Keratinocyte (primary cell): Measurements from ENCODE around the gene SCAPER. TPM values are rescaled to one million over a fixed set of nuclear protein-coding genes. Genes with fewer than 3 reads are reported as not detected.

Experiments used
- DNase-seq: peaks from one replicate; pipeline ENCODE4 v3.0.0-alpha.2; 2011; ENCODE audit warnings: low read depth, missing footprints, low spot score
- FAIRE-seq: peaks from 2 replicates; lab custom pipeline; 2011; peaks lifted over from hg19 to GRCh38; lab: Jason Lieb, UNC
- H2AFZ ChIP-seq: 2 replicates; pipeline ENCODE4 v1.6.0; 2012; ENCODE audit warnings: low read length, control low read depth, inconsistent platforms; ENCODE audit not compliant: control insufficient read depth
- H3K27ac ChIP-seq: 2 replicates; pipeline ENCODE4 v1.5.1; 2011; ENCODE audit warnings: low read length; ENCODE audit not compliant: control insufficient read depth, insufficient read depth
- H3K27me3 ChIP-seq: 3 replicates; pipeline ENCODE4 v1.6.0; 2011; ENCODE audit warnings: low read length; ENCODE audit not compliant: control insufficient read depth, insufficient read depth; ENCODE audit errors: extremely low read depth
- H3K36me3 ChIP-seq, 2 experiments: 2 replicates in 1 of 2; 3 replicates in 1 of 2; pipeline ENCODE4 v1.5.1; 2011; ENCODE audit warnings: low read length in 2 of 2, mild to moderate bottlenecking in 1 of 2; ENCODE audit not compliant: control insufficient read depth in 2 of 2, insufficient read depth in 2 of 2; ENCODE audit errors: extremely low read depth in 1 of 2
- H3K4me1 ChIP-seq: 3 replicates; pipeline ENCODE4 v1.5.1; 2011; ENCODE audit warnings: low read length; ENCODE audit not compliant: control insufficient read depth, insufficient read depth; ENCODE audit errors: extremely low read depth
- H3K4me2 ChIP-seq: 3 replicates; pipeline ENCODE4 v1.6.0; 2011; ENCODE audit warnings: low read depth, low read length; ENCODE audit not compliant: control insufficient read depth, insufficient read depth; ENCODE audit errors: extremely low read depth
- H3K4me3 ChIP-seq, 3 experiments: fragments of 200-600 bp in 1 of 3; sonication (generic) in 1 of 3; 2 replicates in 2 of 3; 3 replicates in 1 of 3; pipeline ENCODE4 v1.5.1; 2011 to 2016; ENCODE audit warnings: low read length in 3 of 3, mild to moderate bottlenecking in 3 of 3, control low read depth in 2 of 3, inconsistent platforms in 1 of 3, low read depth in 1 of 3, mixed read lengths in 1 of 3, mixed run types in 1 of 3, moderate library complexity in 1 of 3; ENCODE audit not compliant: control insufficient read depth in 2 of 3, insufficient read depth in 2 of 3; ENCODE audit errors: extremely low read depth in 1 of 3
- H3K79me2 ChIP-seq: 2 replicates; pipeline ENCODE4 v1.6.0; 2012; ENCODE audit warnings: low read length; ENCODE audit not compliant: control insufficient read depth, insufficient read depth
- H3K9ac ChIP-seq: 3 replicates; pipeline ENCODE4 v1.6.0; 2011; ENCODE audit warnings: low read length; ENCODE audit not compliant: control insufficient read depth, insufficient read depth; ENCODE audit errors: extremely low read depth
- H3K9me1 ChIP-seq: 3 replicates; pipeline ENCODE4 v1.6.0; 2011; ENCODE audit warnings: low read length; ENCODE audit not compliant: control insufficient read depth, insufficient read depth; ENCODE audit errors: extremely low read depth
- H3K9me3 ChIP-seq: 2 replicates; pipeline ENCODE4 v1.5.1; 2012; ENCODE audit warnings: low read depth, low read length; ENCODE audit not compliant: control insufficient read depth
- H4K20me1 ChIP-seq: 3 replicates; pipeline ENCODE4 v1.6.0; 2011; ENCODE audit warnings: low read length; ENCODE audit not compliant: control insufficient read depth, insufficient read depth; ENCODE audit errors: extremely low read depth
- CTCF ChIP-seq, 3 experiments: IDR thresholded peaks in 1 of 3; conservative IDR thresholded peaks in 1 of 3; optimal IDR thresholded peaks in 1 of 3; 2 replicates in 2 of 3; 3 replicates in 1 of 3; pipeline versions ENCODE3 to v1.5.1; 2011; ENCODE audit warnings: low read length in 3 of 3, mild to moderate bottlenecking in 3 of 3, moderate library complexity in 2 of 3, control low read depth in 1 of 3, inconsistent platforms in 1 of 3; ENCODE audit not compliant: insufficient read depth in 2 of 3; ENCODE audit errors: extremely low read depth in 1 of 3
- EZH2 ChIP-seq: IDR thresholded peaks from one replicate; pipeline ENCODE4 v1.6.1; 2012; ENCODE audit warnings: inconsistent platforms, mild to moderate bottlenecking, low read length, moderate library complexity
- dilution Hi-C: fragments of 300-500 bp; cut with MboI; formaldehyde crosslinking; loops from one replicate; pipeline ENCODE4 v1.7.0; 2020; ENCODE audit warnings: low sequenced_read_pairs; ENCODE audit not compliant: extremely low pct_ligation_motif_present
- polyA plus RNA-seq, 5 experiments: library from polyadenylated mRNA; depleted of rRNA in 3 of 5; stranded (reverse) in 3 of 5; stranded (forward) in 1 of 5; unstranded in 1 of 5; fragments of >200 nt; gene quantifications; 1 replicate in 1 of 5; 2 replicates in 3 of 5; 3 replicates in 1 of 5; pipeline versions ENCODE4 v1.2.1 to v1.2.3, GENCODE V29; 2011 to 2012; ENCODE audit warnings: missing spikeins in 2 of 5, low read depth in 1 of 5, low replicate concordance in 1 of 5

SCAPER gene
- polyA plus RNA-seq, 1 donor (not counting 4 experiments of a cell fraction or from before 2014, with no cell fraction given), result 5.2 TPM

DNA sequence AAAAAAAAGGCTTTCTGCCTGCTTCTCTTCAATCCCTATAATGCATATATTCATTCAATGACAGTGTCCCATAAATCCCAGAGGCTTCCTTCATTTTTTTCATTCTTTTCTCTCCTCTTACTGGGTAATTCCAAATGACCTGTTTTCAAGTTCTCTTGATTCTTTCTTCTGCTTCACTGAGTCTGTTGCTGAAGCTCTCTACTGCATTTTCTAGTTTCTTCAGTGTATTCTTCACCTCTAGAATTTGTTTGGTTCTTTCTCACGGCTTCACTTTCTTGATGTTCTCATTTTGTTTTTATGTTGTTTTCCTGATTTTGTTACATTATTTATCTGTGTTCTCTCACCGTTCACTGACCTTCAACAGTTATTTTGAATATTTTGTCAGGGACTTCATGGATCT, 141.6 kb downstream of the SCAPER start:
- H3K36me3 ChIP-seq, result peaks cover 5 to 7% of the 10 kb centered on the region in 2 experiments

GRCh38 chr15:76756381-76756780, 148.8 kb downstream of the SCAPER start:
- Histone ChIP-seq H3K36me3 (no peaks in the 10 kb centered on the region), H3K4me1 (no peaks in the 10 kb centered on the region), H3K9me3 (no peaks in the 10 kb centered on the region), H3K9me1 (no peaks in the 10 kb centered on the region), H2AFZ (no peak overlapping the region), H3K9ac (no peak overlapping the region), H3K27me3 (no peaks in the 10 kb centered on the region), H3K4me3 (no peak overlapping the region), H3K4me2 (no peak overlapping the region), H3K79me2 (no peaks in the 10 kb centered on the region), H4K20me1 (no peaks in the 10 kb centered on the region), H3K27ac (no peak overlapping the region)
- dilution Hi-C loops, result no loop called here
- TF ChIP-seq CTCF (optimal IDR thresholded peaks at IDR 0.05 in 1 of 3, IDR thresholded peaks at IDR 0.05 in 1 of 3, conservative IDR thresholded peaks at IDR 0.05 in 1 of 3; ENCODE audit: extremely low read depth in 1 of 3, insufficient read depth in 2 of 3, low read length in 3 of 3) (no peak), EZH2 (no peak)
- FAIRE-seq (no peak), DNase-seq (no peak)

More for the DNA sequence above, 141.6 kb downstream of the SCAPER start:
- H3K4me2 ChIP-seq, result no peak overlapping the region
- no peak overlapping the region for H2AFZ ChIP-seq
- no peak overlapping the region for H3K4me3 ChIP-seq
- H3K27me3 ChIP-seq, result no peaks in the 10 kb centered on the region
- DNase-seq (no peak), FAIRE-seq (no peak)
- H3K9ac ChIP-seq, result no peak overlapping the region
- dilution Hi-C loops, result no loop called here
- TF ChIP-seq EZH2, result no peak
- no peak for TF ChIP-seq CTCF (optimal IDR thresholded peaks at IDR 0.05 in 1 of 3, IDR thresholded peaks at IDR 0.05 in 1 of 3, conservative IDR thresholded peaks at IDR 0.05 in 1 of 3; ENCODE audit: extremely low read depth in 1 of 3, insufficient read depth in 2 of 3, low read length in 3 of 3)
- no peaks in the 10 kb centered on the region for H3K79me2 ChIP-seq
- H3K27ac ChIP-seq, result no peak overlapping the region
- H3K9me1 ChIP-seq, result no peaks in the 10 kb centered on the region
- H3K4me1 ChIP-seq, result no peaks in the 10 kb centered on the region
- H3K9me3 ChIP-seq, result no peaks in the 10 kb centered on the region
- H4K20me1 ChIP-seq, result no peaks in the 10 kb centered on the region
